GM12891 (cell line): ENCODE data around the gene KHSRP.

Source experiments
- DNase-seq: peaks from one replicate; pipeline ENCODE4 v3.0.0; 2011; ENCODE audit warnings: low spot score; ENCODE audit not compliant: insufficient read length
- FAIRE-seq: peaks from 2 replicates; lab custom pipeline; 2011; peaks lifted over from hg19 to GRCh38; lab: Jason Lieb, UNC
- PAX5 ChIP-seq: IDR thresholded peaks from 2 replicates; pipeline ENCODE4 v1.6.1; 2011; ENCODE audit warnings: low read length, moderate library complexity, mild to moderate bottlenecking; ENCODE audit not compliant: insufficient read depth, severe bottlenecking
- POLR2A ChIP-seq: IDR thresholded peaks from 2 replicates; pipeline ENCODE4 v1.6.1; 2011; ENCODE audit warnings: low read depth, low read length, control low read depth
- POLR2AphosphoS5 ChIP-seq: IDR thresholded peaks from 2 replicates; pipeline ENCODE4 v1.6.1; 2011; ENCODE audit warnings: low read depth, low read length, control low read depth
- POU2F2 ChIP-seq: IDR thresholded peaks from 2 replicates; pipeline ENCODE4 v1.6.1; 2011; ENCODE audit warnings: low read depth, mild to moderate bottlenecking, control low read depth, low read length, moderate library complexity
- SPI1 ChIP-seq: IDR thresholded peaks from 2 replicates; pipeline ENCODE4 v1.6.1; 2011; ENCODE audit warnings: low read depth, low read length, control low read depth
- TAF1 ChIP-seq: IDR thresholded peaks from 2 replicates; pipeline ENCODE4 v1.6.1; 2011; ENCODE audit warnings: low read depth, low read length, control low read depth

Gene KHSRP

DNA sequence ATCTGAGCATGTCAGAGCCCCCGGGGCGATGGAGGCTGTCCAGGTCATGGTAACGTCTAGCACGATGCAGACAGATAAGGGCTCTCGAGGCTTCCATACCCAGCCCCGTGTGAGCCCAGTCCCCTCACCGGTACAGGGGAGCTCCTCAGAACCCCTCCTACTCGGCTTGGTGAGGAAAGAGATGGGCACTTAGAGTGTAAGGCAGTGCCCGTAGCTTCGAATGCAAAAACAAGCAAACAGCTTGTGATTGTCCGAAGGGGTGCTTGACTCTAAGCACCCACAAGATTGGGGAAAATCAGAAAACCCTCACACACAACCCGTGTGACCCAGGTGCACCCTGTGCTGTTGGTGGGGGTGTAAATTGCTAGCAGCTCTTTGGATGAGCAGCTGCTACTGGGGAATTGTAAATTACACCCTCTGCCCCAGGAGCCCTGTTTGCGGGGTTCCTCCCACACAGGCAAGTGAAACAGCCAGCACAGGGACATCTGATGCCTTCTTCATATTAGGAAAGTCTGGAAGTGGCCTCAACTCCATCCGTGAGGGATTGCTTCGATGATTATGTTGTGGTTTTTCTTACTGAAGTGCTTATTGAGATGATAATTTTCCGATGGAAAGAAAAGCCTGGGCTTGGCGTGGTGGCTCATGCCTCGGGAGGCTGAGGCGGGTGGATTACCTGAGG, 48.0 kb downstream of the KHSRP start:
- no peak for TF ChIP-seq POLR2A
- no peak for TF ChIP-seq PAX5
- no peak for TF ChIP-seq TAF1
- no peak for TF ChIP-seq POU2F2
- no peak for TF ChIP-seq SPI1
- DNase-seq (no peak), FAIRE-seq (no peak)

DNA sequence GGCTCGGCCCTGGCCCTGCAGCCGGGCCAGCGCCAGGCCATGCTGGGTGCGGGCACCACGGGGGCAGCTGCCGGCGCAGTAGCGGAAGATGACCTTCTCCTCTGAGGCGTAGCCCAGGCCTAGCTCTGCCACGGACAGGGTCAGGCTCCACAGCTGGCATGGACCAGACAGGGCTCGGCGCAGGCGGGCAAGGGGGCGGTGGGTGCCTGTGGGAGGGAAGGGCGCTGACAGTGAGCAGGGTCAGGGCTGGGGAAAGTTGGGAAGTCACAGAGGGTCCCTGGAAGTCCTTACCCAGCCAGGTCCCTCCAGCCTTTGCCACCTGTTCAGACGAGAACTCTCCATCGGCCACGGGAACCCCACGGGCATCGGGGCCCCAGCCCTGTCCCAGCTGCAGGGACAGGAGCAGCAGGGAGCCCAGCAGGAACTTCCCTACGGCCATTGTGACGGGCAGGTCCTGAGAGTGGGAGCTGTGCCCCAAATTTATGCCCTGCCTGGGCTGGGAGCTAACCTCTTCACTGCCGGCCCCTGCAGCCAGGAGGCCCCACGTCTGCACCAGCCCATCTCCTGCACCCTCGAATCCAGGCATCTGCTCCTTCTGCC, 49.1 kb downstream of the KHSRP start, which contains the start of gene PSPN:
Gene PSPN (minus strand): TSS at position 523 of the 600 bp plus-strand sequence. CDS start 84 bp downstream, at position 439.
- DNase-seq, result no peak

DNA sequence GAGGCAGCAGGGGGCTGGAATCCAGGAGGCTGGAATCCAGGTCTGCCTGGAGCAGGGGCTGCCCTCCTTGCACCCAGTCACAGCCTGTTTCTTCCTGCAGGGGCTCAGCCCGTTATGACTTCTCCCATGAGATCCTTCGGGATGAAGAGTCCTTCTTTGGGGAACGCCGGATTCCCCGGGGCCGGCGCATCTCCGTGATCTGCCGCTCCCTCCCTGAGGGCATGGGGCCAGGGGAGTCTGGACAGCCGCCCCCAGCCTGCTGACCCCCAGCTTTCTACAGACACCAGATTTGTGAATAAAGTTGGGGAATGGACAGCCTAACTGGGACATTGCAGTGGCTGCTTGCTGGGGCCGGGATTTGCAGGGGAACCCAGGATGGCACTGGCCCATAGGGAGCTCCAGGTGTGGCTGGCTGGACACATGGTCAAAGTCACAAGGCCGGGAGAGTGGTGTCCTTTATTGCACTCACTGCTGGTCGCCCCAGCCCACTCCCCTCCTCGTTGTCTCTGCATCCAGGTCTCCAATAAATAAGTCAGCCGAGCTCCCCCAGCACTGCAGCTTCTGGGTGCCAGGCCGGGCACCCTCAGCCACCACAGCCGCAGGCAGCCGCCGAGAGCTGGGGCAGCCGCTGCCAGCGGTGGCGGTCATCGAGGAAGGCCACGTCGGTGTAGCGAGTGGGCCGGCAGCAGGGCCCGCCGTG, 49.8 kb downstream of the KHSRP start:
- TF ChIP-seq POU2F2 (no peak), SPI1 (no peak), PAX5 (no peak), POLR2A (no peak), POLR2AphosphoS5 (no peak), TAF1 (no peak)
- FAIRE-seq (no peak), DNase-seq (no peak)

More for the DNA sequence above, 49.1 kb downstream of the KHSRP start, which contains the start of gene PSPN:
- FAIRE-seq, result no peak
- no peak for TF ChIP-seq TAF1
- TF ChIP-seq POLR2A, result no peak
- no peak for TF ChIP-seq SPI1
- TF ChIP-seq PAX5, result no peak
- TF ChIP-seq POU2F2, result no peak
- no peak for TF ChIP-seq POLR2AphosphoS5

DNA sequence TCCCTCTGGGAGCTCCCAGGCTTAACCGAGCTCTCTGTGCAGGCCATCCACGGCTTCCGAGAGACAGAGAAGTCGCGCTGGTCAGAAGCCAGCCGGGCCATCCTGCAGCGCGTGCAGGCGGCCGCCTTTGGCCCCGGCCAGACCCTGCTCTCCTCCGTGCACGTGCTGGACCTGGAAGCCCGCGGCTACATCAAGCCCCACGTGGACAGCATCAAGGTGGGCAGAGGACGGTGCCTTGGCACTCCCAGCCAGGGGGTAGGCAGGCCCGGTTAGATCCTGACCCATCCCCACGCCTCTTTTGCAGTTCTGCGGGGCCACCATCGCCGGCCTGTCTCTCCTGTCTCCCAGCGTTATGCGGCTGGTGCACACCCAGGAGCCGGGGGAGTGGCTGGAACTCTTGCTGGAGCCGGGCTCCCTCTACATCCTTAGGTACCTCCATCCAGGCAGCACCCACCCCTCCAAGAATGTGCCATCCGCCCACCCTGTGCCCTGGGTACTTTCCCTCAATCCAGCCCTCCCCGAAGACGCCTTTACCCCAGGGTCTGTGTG, 50.4 kb downstream of the KHSRP start:
- FAIRE-seq (peak; percentile 26), DNase-seq (no peak)
- TF ChIP-seq POLR2A, result no peak
- TF ChIP-seq PAX5, result no peak
- TF ChIP-seq TAF1, result no peak
- TF ChIP-seq POLR2AphosphoS5, result no peak

DNA sequence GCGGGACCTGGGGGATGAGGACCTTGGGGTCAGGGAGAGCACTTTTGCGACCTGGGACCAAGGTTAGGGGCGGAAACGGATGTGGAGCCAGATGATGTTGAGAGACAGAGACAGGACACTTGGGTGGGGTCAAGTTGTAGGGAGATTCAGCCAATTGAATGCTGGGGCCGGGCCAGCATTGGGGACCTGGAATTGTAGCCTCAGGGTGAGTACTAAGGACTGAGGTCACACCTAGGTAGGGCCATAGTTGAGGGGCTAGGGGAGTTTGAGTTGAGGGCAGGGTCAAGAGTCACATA, 50.9 kb downstream of the KHSRP start:
- FAIRE-seq (no peak), DNase-seq (no peak)
- TF ChIP-seq POU2F2 (no peak), SPI1 (no peak)

DNA sequence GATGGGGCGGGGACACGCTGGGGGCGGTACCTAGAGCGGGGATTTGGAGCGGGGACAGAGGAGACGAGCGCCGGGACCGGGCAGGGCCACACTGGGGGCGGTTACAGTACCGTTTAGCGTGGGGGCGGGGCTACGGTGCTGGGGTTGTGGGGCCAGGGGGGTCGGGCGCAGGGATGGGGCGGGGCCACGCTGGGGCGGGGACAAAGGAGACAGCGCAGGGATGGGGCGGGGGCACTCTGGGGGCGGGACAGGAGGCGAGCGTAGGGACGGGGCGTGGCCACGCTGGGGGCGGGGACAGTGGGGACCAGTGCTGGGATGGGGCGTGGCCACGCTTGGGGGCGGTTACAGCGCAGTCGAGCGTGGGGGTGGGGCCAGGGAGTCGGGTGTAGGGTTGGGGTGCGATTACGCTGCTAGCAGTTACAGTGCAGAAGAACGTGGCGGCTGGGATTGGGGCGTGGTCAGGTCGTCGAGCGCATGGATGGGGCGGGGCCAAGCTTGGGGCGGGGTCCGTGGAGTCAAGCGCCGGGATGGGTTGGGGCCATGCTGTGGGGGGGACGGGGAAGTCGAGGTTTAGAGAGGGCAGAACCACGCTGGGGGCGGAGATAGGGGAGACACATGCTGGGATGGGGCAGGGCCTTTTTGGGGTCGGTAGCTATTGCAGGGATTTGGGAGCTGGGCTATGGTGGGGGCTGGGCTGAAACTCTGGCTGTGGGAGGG, 51.4 kb downstream of the KHSRP start:
- peak; percentile 92 for DNase-seq
- peak; percentile 100 for FAIRE-seq

DNA sequence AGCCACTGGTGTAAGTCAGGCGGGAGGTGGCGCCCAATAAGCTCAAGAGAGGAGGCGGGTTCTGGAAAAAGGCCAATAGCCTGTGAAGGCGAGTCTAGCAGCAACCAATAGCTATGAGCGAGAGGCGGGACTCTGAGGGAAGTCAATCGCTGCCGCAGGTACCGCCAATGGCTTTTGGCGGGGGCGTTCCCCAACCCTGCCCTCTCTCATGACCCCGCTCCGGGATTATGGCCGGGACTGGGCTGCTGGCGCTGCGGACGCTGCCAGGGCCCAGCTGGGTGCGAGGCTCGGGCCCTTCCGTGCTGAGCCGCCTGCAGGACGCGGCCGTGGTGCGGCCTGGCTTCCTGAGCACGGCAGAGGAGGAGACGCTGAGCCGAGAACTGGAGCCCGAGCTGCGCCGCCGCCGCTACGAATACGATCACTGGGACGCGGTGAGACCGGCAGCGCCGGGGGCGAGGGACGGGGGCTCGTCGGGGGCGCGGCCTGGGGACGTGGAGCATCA, 52.0 kb downstream of the KHSRP start, which contains the start of gene ALKBH7:
Gene ALKBH7 (plus strand): TSS at position 201 of the 502 bp plus-strand sequence. CDS start 27 bp downstream, at position 228.
- DNase-seq, result peak; percentile 94
- no peak for FAIRE-seq
- TF ChIP-seq PAX5 (no peak), TAF1 (peak; percentile 41; the same call in 1 of the 2 replicates)

More for the DNA sequence above, 51.4 kb downstream of the KHSRP start:
- TF ChIP-seq SPI1 (no peak), PAX5 (no peak), POLR2AphosphoS5 (no peak), POLR2A (no peak), POU2F2 (no peak), TAF1 (no peak)

DNA sequence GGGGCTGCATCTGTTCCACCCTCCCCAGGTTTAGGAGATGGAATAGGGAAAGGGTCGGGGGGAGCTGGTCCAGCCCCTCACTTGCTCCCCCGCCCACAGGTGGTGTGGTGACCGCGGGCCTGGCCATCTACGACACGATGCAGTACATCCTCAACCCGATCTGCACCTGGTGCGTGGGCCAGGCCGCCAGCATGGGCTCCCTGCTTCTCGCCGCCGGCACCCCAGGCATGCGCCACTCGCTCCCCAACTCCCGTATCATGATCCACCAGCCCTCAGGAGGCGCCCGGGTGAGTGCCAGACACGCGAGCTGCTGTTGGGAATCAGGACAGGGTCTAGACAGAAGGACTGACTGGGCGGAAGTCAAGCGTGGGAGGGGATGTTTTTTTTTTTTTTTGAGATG, 60.3 kb downstream of the KHSRP start:
- DNase-seq, result no peak
- TF ChIP-seq TAF1, result no peak
- no peak for FAIRE-seq
